HG02642 (cell line): ENCODE results near the gene UNC13A.
"Not testable (repeated sequence)": the region's sequence is repeated elsewhere in the genome, so short reads cannot be mapped to it uniquely, and the experiment has no call there.

ENCODE experiments used
- ATAC-seq: cut with Tn5 transposase; IDR thresholded peaks from one replicate; pipeline ENCODE4 v1.9.1; 2021; ENCODE audit warnings: mild to moderate bottlenecking; ENCODE audit not compliant: unreplicated experiment, poor library complexity

Gene UNC13A

GRCh38 chr19:17577457-17578097 lies 110.6 kb downstream of the UNC13A start:
- no peak for ATAC-seq

GRCh38 chr19:17576758-17577456 lies 111.2 kb downstream of the UNC13A start:
- no peak for ATAC-seq

GRCh38 chr19:17575871-17576757 lies 112.0 kb downstream of the UNC13A start:
- ATAC-seq, result no peak

- ATAC-seq, result no peak
Observed at GRCh38 chr19:17572638-17573037, 115.5 kb downstream of the UNC13A start.

GRCh38 chr19:17570791-17571190 lies 117.4 kb downstream of the UNC13A start:
- ATAC-seq, result no peak

GRCh38 chr19:17570291-17570690 lies 117.9 kb downstream of the UNC13A start:
- not testable (repeated sequence) for ATAC-seq

GRCh38 chr19:17567940-17568339 lies 120.2 kb downstream of the UNC13A start:
- no peak for ATAC-seq

- ATAC-seq, result no peak
Observed at GRCh38 chr19:17565611-17566010, 122.5 kb downstream of the UNC13A start.

GRCh38 chr19:17564781-17565180 lies 123.4 kb downstream of the UNC13A start:
- no peak for ATAC-seq

GRCh38 chr19:17562561-17562960 lies 125.6 kb downstream of the UNC13A start:
- ATAC-seq, result no peak

GRCh38 chr19:17562097-17562496 lies 126.1 kb downstream of the UNC13A start:
- ATAC-seq, result no peak

GRCh38 chr19:17560205-17560595 lies 128.0 kb downstream of the UNC13A start:
- ATAC-seq, result no peak

GRCh38 chr19:17557466-17557865 lies 130.7 kb downstream of the UNC13A start:
- ATAC-seq, result no peak

GRCh38 chr19:17556995-17557394 lies 131.2 kb downstream of the UNC13A start:
- ATAC-seq, result no peak

GRCh38 chr19:17555929-17556813 lies 132.0 kb downstream of the UNC13A start:
- ATAC-seq, result peak; percentile 35

GRCh38 chr19:17555480-17555928 lies 132.7 kb downstream of the UNC13A start, which contains the start of gene COLGALT1:
TSS of gene COLGALT1 (plus strand) at chr19:17555649. CDS start at chr19:17555714, 65 bp downstream.
- ATAC-seq, result peak; percentile 88

GRCh38 chr19:17554968-17555479 lies 133.1 kb downstream of the UNC13A start:
- ATAC-seq, result no peak

GRCh38 chr19:17553256-17553655 lies 134.9 kb downstream of the UNC13A start:
- ATAC-seq, result no peak

- ATAC-seq, result not testable (repeated sequence)
Observed at GRCh38 chr19:17552735-17553134, 135.4 kb downstream of the UNC13A start.
